K562 (cell line): Measurements from ENCODE around the gene PDE4D. TPM values are rescaled to one million over a fixed set of nuclear protein-coding genes. Genes with fewer than 3 reads are reported as not detected.

Experiments
- ATAC-seq: fragments of 200-7000 bp; cut with Tn5 transposase; 3 replicates; pipeline ENCODE4 v1.9.1; 2020; ENCODE audit warnings: moderate library complexity
- BruUV-seq: library from RNA; stranded (reverse); fragments of 400-500 nt; replicated peaks from 2 replicates; lab custom pipeline; 2021; lab: Mats Ljungman, UMichigan
- CTCF ChIA-PET: fragments of 300-600 bp; formaldehyde crosslinking; extraction: SDS; loops from one replicate; lab custom pipeline; 2021; ENCODE audit warnings: low intra/inter-chr PET ratio; lab: Yijun Ruan, JAX
- POLR2A ChIA-PET: fragments of 300-600, 350-650 bp; sonication (Branson Sonifier 250); formaldehyde crosslinking; extraction: SDS; loops from one replicate; lab custom pipeline; 2021; ENCODE audit warnings: antibody characterized with exemption, inconsistent platforms; lab: Yijun Ruan, JAX
- DNase-seq, 4 experiments: peaks; one replicate each; pipeline versions ENCODE4 v3.0.0 to v3.0.0-alpha.2; 2011 to 2018; ENCODE audit warnings: low spot score in 3 of 4, mixed read lengths in 3 of 4; ENCODE audit errors: extremely low read depth in 1 of 4
- FAIRE-seq: peaks from 2 replicates; lab custom pipeline; 2011; peaks lifted over from hg19 to GRCh38; lab: Jason Lieb, UNC
- H2AFZ ChIP-seq: 2 replicates; pipeline ENCODE4 v1.6.0; 2011; ENCODE audit warnings: low read depth, low read length, control low read depth, inconsistent platforms
- H3K27ac ChIP-seq: fragments of 200-600 bp; 3 replicates; pipeline ENCODE4 v1.8.0; 2011; ENCODE audit warnings: low read depth, mild to moderate bottlenecking, control low read depth, inconsistent platforms, low read length, moderate library complexity, mixed read lengths; ENCODE audit errors: extremely low read depth
- H3K27me3 ChIP-seq, 2 experiments: fragments of 300-600 bp in 1 of 2; 2 replicates in 1 of 2; 3 replicates in 1 of 2; pipeline versions ENCODE4 v1.6.0 to v1.8.0; 2011; ENCODE audit warnings: inconsistent platforms in 2 of 2, low read length in 2 of 2, mild to moderate bottlenecking in 1 of 2, mixed read lengths in 1 of 2, moderate library complexity in 1 of 2; ENCODE audit not compliant: control insufficient read depth in 2 of 2, insufficient read depth in 2 of 2
- H3K36me3 ChIP-seq: fragments of 300-600 bp; 3 replicates; pipeline ENCODE4 v1.8.0; 2011; ENCODE audit warnings: mild to moderate bottlenecking, low read length, inconsistent platforms; ENCODE audit not compliant: control insufficient read depth, insufficient read depth
- H3K4me1 ChIP-seq, 2 experiments: fragments of 200-600 bp in 1 of 2; replicated peaks in 1 of 2; 2 replicates in 1 of 2; 3 replicates in 1 of 2; pipeline versions ENCODE4 v1.5.1 to v1.8.0; 2011; ENCODE audit warnings: inconsistent platforms in 2 of 2, low read length in 2 of 2, mild to moderate bottlenecking in 1 of 2, mixed read lengths in 1 of 2, moderate library complexity in 1 of 2; ENCODE audit not compliant: control insufficient read depth in 2 of 2, insufficient read depth in 2 of 2
- H3K4me2 ChIP-seq: 2 replicates; pipeline ENCODE4 v1.6.1; 2011; ENCODE audit warnings: low read length, control low read depth, inconsistent platforms, mixed read lengths; ENCODE audit not compliant: insufficient read depth
- H3K4me3 ChIP-seq: fragments of 200-600 bp; sonication (generic), shearing (Covaris generic); 2 replicates; pipeline ENCODE4 v1.5.1; 2016; ENCODE audit warnings: control low read depth, inconsistent platforms
- H3K79me2 ChIP-seq: fragments of 200-600 bp; 3 replicates; pipeline ENCODE4 v1.8.0; 2011; ENCODE audit warnings: low read length, inconsistent platforms; ENCODE audit not compliant: control insufficient read depth, insufficient read depth
- H3K9ac ChIP-seq, 2 experiments: 2 replicates each; pipeline versions ENCODE4 v1.6.0 to v1.6.1; 2011; ENCODE audit warnings: low read depth in 2 of 2, low read length in 2 of 2, control low read depth in 1 of 2, inconsistent platforms in 1 of 2, mild to moderate bottlenecking in 1 of 2, mixed read lengths in 1 of 2; ENCODE audit not compliant: insufficient read depth in 1 of 2
- H3K9me1 ChIP-seq: one replicate; pipeline ENCODE4 v1.6.0; 2011; ENCODE audit warnings: inconsistent platforms, mild to moderate bottlenecking, low read length, moderate library complexity; ENCODE audit not compliant: control insufficient read depth, insufficient read depth
- H3K9me3 ChIP-seq: replicated peaks from 2 replicates; pipeline ENCODE4 v1.5.1; 2011; ENCODE audit warnings: low read depth, low read length, inconsistent platforms; ENCODE audit not compliant: control insufficient read depth, insufficient read depth
- H4K20me1 ChIP-seq: replicated peaks from 2 replicates; pipeline ENCODE4 v1.6.1; 2011; ENCODE audit warnings: low read length, inconsistent platforms, mixed read lengths; ENCODE audit not compliant: control insufficient read depth, insufficient read depth
- CHD2 ChIP-seq: IDR thresholded peaks from 2 replicates; pipeline ENCODE4 v1.6.1; 2011; ENCODE audit warnings: low read depth, low read length
- ELF1 ChIP-seq: fragments of 200-800 bp; sonication (Bioruptor generic); IDR thresholded peaks from 2 replicates; pipeline ENCODE4 v1.6.1; 2016; ENCODE audit warnings: missing genetic modification characterization, missing compliant biosample characterization
- MCM3 ChIP-seq: fragments of 450-650 bp; IDR thresholded peaks from 2 replicates; pipeline ENCODE4 v1.6.1; 2016
- MITF ChIP-seq: IDR thresholded peaks from 2 replicates; pipeline ENCODE4 v1.6.1; 2014; ENCODE audit warnings: antibody characterized with exemption
- NCOR1 ChIP-seq: fragments of 450-650 bp; IDR thresholded peaks from 2 replicates; pipeline ENCODE4 v1.6.1; 2016; ENCODE audit warnings: mild to moderate bottlenecking, moderate library complexity
- NFATC3 ChIP-seq: fragments of 450-650 bp; IDR thresholded peaks from 2 replicates; pipeline ENCODE4 v1.6.1; 2017; ENCODE audit warnings: mild to moderate bottlenecking
- TRIM25 ChIP-seq: fragments of 450-650 bp; IDR thresholded peaks from 2 replicates; pipeline ENCODE4 v1.7.0; 2016; ENCODE audit warnings: borderline replicate concordance
- VEZF1 ChIP-seq: fragments of 200-800 bp; sonication (Bioruptor generic); IDR thresholded peaks from 2 replicates; pipeline ENCODE4 v1.6.1; 2017; ENCODE audit warnings: missing genetic modification characterization, missing compliant biosample characterization
- ZBTB33 ChIP-seq: sonication (generic); formaldehyde crosslinking; IDR thresholded peaks from 2 replicates; pipeline ENCODE4 v1.8.1; 2023; ENCODE audit warnings: mild to moderate bottlenecking, missing genetic modification reagents
- ZNF224 ChIP-seq: sonication (generic); formaldehyde crosslinking; IDR thresholded peaks from 2 replicates; pipeline ENCODE4 v1.8.0; 2022; ENCODE audit warnings: mild to moderate bottlenecking, missing genetic modification reagents
- WGBS: fragments of 100-300 bp; shearing (Covaris generic); methylation state at CpG from one replicate; pipeline ENCODE4 v1.1.6; 2016; ENCODE audit warnings: low coverage, mixed read lengths; ENCODE audit not compliant: insufficient coverage; ENCODE audit errors: missing lambda C conversion rate; 5-methylcytosine and 5-hydroxymethylcytosine counted together
- in situ Hi-C: fragments of 300-500 bp; cut with MboI; formaldehyde crosslinking; loops from 4 replicates; pipeline ENCODE4 v1.15.0; 2018; ENCODE audit warnings: inconsistent platforms, mixed read lengths
- intact Hi-C: fragments of 100-400 bp; cut with micrococcal nuclease; formaldehyde crosslinking; loops from 2 replicates; pipeline ENCODE4 v1.14.2; 2022
- polyA plus RNA-seq, 8 experiments: library from polyadenylated mRNA; depleted of rRNA in 4 of 8; stranded (reverse) in 5 of 8; unstranded in 3 of 8; fragments of >200 nt; fragmentation: Nextera tagmentation in 2 of 8; fragmentation: Illumina TruSeq in 1 of 8; extraction: Ambion mirVana in 2 of 8; extraction: Trizol in 1 of 8; gene quantifications; 2 replicates each; pipeline versions ENCODE4 v1.2.1 to v1.2.3, GENCODE V29; 2011 to 2014; ENCODE audit warnings: inconsistent platforms in 1 of 8, missing spikeins in 1 of 8
- total RNA-seq, 7 experiments: library from RNA; depleted of rRNA in 6 of 7; stranded (reverse); fragments of >200 nt in 6 of 7; fragmentation: Illumina TruSeq in 2 of 7; extraction: Trizol in 2 of 7; gene quantifications; 2 replicates each; pipeline versions ENCODE4 v1.2.1 to v1.2.3, GENCODE V29; 2011 to 2021; ENCODE audit warnings: low replicate concordance in 1 of 7

PDE4D gene
- total and polyA plus RNA-seq, 9 of the 15 experiments (the other 6 are each of a cell fraction or from before 2014, with no cell fraction given): 0.04 to 0.46 (median 0.13) TPM

GRCh38 chr5:59829386-59829785, 64.1 kb downstream of the PDE4D start:
- Histone ChIP-seq H3K4me2 (no peak overlapping the region), H3K79me2 (no peaks in the 10 kb centered on the region), H3K9me1 (no peaks in the 10 kb centered on the region), H4K20me1 (no peaks in the 10 kb centered on the region), H3K4me1 (no peaks in the 10 kb centered on the region), H3K36me3 (no peaks in the 10 kb centered on the region), H2AFZ (no peak overlapping the region), H3K27me3 (no peaks in the 10 kb centered on the region), H3K9me3 (no peaks in the 10 kb centered on the region), H3K9ac (no peak overlapping the region), H3K27ac (no peak overlapping the region)
- ATAC-seq: no peak
- ChIA-PET CTCF (no interaction called here), POLR2A (no interaction called here)
- no peak for FAIRE-seq
- in situ Hi-C loops (no loop called here), intact Hi-C loops (no loop called here)
- DNase-seq: no peak
- 0% methylated on average over 1 of the region's 1 CpG for WGBS
- BruUV-seq: no TSS peak
- TF ChIP-seq TRIM25: no peak
- TF ChIP-seq, all 486 proteins: peak for 0
- no peak overlapping the region for H3K4me3 ChIP-seq

GRCh38 chr5:59828623-59829022, 64.9 kb downstream of the PDE4D start:
- CTCF ChIA-PET: no interaction called here
- no peaks in the 10 kb centered on the region for H3K27me3 ChIP-seq
- no peak overlapping the region for H3K4me2 ChIP-seq
- no peak overlapping the region for H2AFZ ChIP-seq
- no peaks in the 10 kb centered on the region for H3K9me3 ChIP-seq
- FAIRE-seq: no peak
- no peaks in the 10 kb centered on the region for H3K36me3 ChIP-seq
- POLR2A ChIA-PET: no interaction called here
- no peak for DNase-seq
- no TSS peak for BruUV-seq
- no peaks in the 10 kb centered on the region for H4K20me1 ChIP-seq
- no peak overlapping the region for H3K9ac ChIP-seq
- no peak for ATAC-seq
- H3K27ac ChIP-seq: no peak overlapping the region
- no peak overlapping the region for H3K4me3 ChIP-seq
- H3K9me1 ChIP-seq: no peaks in the 10 kb centered on the region
- H3K4me1 ChIP-seq: no peaks in the 10 kb centered on the region
- in situ Hi-C loops: no loop called here
- intact Hi-C loops: no loop called here
- no peaks in the 10 kb centered on the region for H3K79me2 ChIP-seq
- WGBS: 0% methylated on average over 3 of the region's 3 CpGs
- no peak for TF ChIP-seq NFATC3
- TF ChIP-seq CHD2: no peak
- TF ChIP-seq MITF: no peak
- no peak for TF ChIP-seq NCOR1
- no peak for TF ChIP-seq ZNF224 (CRISPR knock-in tag)
- no peak for TF ChIP-seq ZBTB33 (CRISPR knock-in tag)
- no peak for TF ChIP-seq VEZF1 (CRISPR knock-in tag)
- no peak for TF ChIP-seq ELF1
- no peak for TF ChIP-seq MCM3
